Stimulated activated CD4-positive, alpha-beta T cell treated with anti-CD3 and anti-CD28 coated beads, Interleukin-15, amount 100 ng/mL, for 48 hours (primary cell): ENCODE results near the gene UBXN7.
A peak's percentile ranks its signal among the peaks of the same experiment; 100 is the strongest.
"Not testable (repeated sequence)": the region's sequence is repeated elsewhere in the genome, so short reads cannot be mapped to it uniquely, and the experiment has no call there.

ENCODE experiments used
- DNase-seq, 2 donors: peaks; one replicate each; pipeline ENCODE4 v3.0.0-alpha.2; 2020; ENCODE audit warnings: low read depth in 2 of 2

The UBXN7 gene

GRCh38 chr3:196432137-196432879 is at the start of gene UBXN7:
UBXN7 (minus strand) TSS chr3:196432427; CDS start chr3:196432399, 28 bp downstream.
- peak; percentile 93 to 94 for DNase-seq

GRCh38 chr3:196477678-196478077 is 45.5 kb upstream of the UBXN7 start:
- no peak for DNase-seq

GRCh38 chr3:196472286-196472685 is 40.1 kb upstream of the UBXN7 start:
- no peak for DNase-seq

GRCh38 chr3:196471551-196471950 is 39.3 kb upstream of the UBXN7 start:
- DNase-seq, result no peak

- not testable (repeated sequence) for DNase-seq
Observed at GRCh38 chr3:196470182-196470581, 38.0 kb upstream of the UBXN7 start.

- no peak for DNase-seq
Observed at GRCh38 chr3:196463804-196464203, 31.6 kb upstream of the UBXN7 start.

GRCh38 chr3:196463478-196463756 is 31.2 kb upstream of the UBXN7 start:
- no peak for DNase-seq

GRCh38 chr3:196462680-196463477 is 30.7 kb upstream of the UBXN7 start:
- DNase-seq, result not testable (repeated sequence)

GRCh38 chr3:196458063-196458462 is 25.8 kb upstream of the UBXN7 start:
- DNase-seq, result no peak

- not testable (repeated sequence) for DNase-seq
Observed at GRCh38 chr3:196457470-196457869, 25.2 kb upstream of the UBXN7 start.

- no peak for DNase-seq
Observed at GRCh38 chr3:196454935-196455334, 22.7 kb upstream of the UBXN7 start.

- DNase-seq, result not testable (repeated sequence)
Observed at GRCh38 chr3:196445391-196445790, 13.2 kb upstream of the UBXN7 start.

- DNase-seq, result no peak
Observed at GRCh38 chr3:196444500-196444894, 12.3 kb upstream of the UBXN7 start.

GRCh38 chr3:196440696-196441095 is 8.5 kb upstream of the UBXN7 start:
- no peak for DNase-seq

- DNase-seq, result no peak
Observed at GRCh38 chr3:196440041-196440537, 7.9 kb upstream of the UBXN7 start.

- no peak for DNase-seq
Observed at GRCh38 chr3:196431181-196432136, 768 bp downstream of the UBXN7 start.

- no peak for DNase-seq
Observed at GRCh38 chr3:196428041-196428440, 4.2 kb downstream of the UBXN7 start.

GRCh38 chr3:196424421-196424820 is 7.8 kb downstream of the UBXN7 start:
- DNase-seq, result not testable (repeated sequence)

GRCh38 chr3:196423044-196423781 is 9.0 kb downstream of the UBXN7 start:
- no peak for DNase-seq

- DNase-seq, result not testable (repeated sequence)
Observed at GRCh38 chr3:196421668-196422067, 10.6 kb downstream of the UBXN7 start.

GRCh38 chr3:196419386-196419785 is 12.8 kb downstream of the UBXN7 start:
- DNase-seq, result no peak
